ENCODE measurements around the gene RAPGEF4. TPM values are rescaled to one million over a fixed set of nuclear protein-coding genes. Genes with fewer than 3 reads are reported as not detected.

RAPGEF4 gene
- total and polyA plus RNA-seq, 2 of the 8 experiments (the other 6 are each of a cell fraction or from before 2014, with no cell fraction given) = 1.2 to 2.6 TPM

DNA sequence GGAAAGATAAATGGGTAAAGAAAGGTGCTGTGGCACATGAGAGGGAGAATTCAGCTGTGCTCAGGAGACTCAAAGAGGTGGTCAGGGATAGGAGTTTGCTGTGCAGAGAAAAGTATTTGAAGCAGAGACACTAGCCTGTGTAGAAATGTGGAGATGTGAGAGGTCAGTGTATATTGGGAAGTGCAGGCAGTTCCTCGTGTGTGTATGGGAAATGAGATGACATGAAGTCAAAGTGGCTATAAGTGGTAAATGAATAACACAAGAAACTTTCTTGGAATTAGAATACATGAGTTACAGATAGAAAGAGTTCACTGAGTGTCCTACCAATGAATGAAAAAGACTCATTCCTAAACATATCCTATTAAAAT lies 351.6 kb downstream of the RAPGEF4 start:
- H2BK15ac ChIP-seq (ENCODE audit: low read length) = no peak overlapping the region
- H3K4me1 ChIP-seq (replicated peaks in 1 of 4; ENCODE audit: control insufficient read depth in 3 of 4, insufficient read depth in 4 of 4, low read length in 3 of 4) = peaks cover 0 to 4% (median 0%) of the 10 kb centered on the region in 4 experiments; a peak in 2 of 7 replicates
- H3K4me2 ChIP-seq (ENCODE audit: insufficient read depth in 1 of 2, low read depth in 2 of 2, low read length in 2 of 2) = no peak overlapping the region
- FAIRE-seq (no peak), DNase-seq (ENCODE audit: low read depth in 1 of 2, low spot score in 2 of 2) (no peak)
- H3K27me3 ChIP-seq (replicated peaks in 1 of 4; ENCODE audit: control insufficient read depth in 3 of 4, extremely low read depth in 1 of 4, insufficient read depth in 3 of 4, low read length in 3 of 4) = no peaks in the 10 kb centered on the region
- 71% methylated on average over 1 of the region's 1 CpG; no CpG with 5 or more reads in 1 of the 2 experiments for WGBS, 2 experiments (ENCODE audit: extremely low coverage in 1 of 2, insufficient coverage in 1 of 2, insufficient read length in 1 of 2, insufficient replicate concordance in 2 of 2, low coverage in 1 of 2, low lambda C conversion rate in 2 of 2, missing lambda C conversion rate in 1 of 2)
- H3K9ac ChIP-seq (replicated peaks in 1 of 4; ENCODE audit: extremely low read depth in 1 of 4, low read depth in 3 of 4, low read length in 3 of 4) = no peak overlapping the region
- H3K79me2 ChIP-seq (ENCODE audit: control insufficient read depth in 1 of 2, insufficient read depth in 2 of 2, low read length in 2 of 2) = no peaks in the 10 kb centered on the region
- H3K36me3 ChIP-seq (ENCODE audit: control insufficient read depth in 2 of 4, insufficient read depth in 4 of 4, low read length in 3 of 4) = no peaks in the 10 kb centered on the region
- H3K4ac ChIP-seq (replicated peaks; ENCODE audit: insufficient read length, low read depth, low read length) = no peak overlapping the region
- TF ChIP-seq SIN3A (conservative IDR thresholded peaks at IDR 0.05 in 1 of 2, IDR thresholded peaks at IDR 0.05 in 1 of 2; ENCODE audit: low read depth in 1 of 2, low read length in 2 of 2) (no peak), EGR1 (IDR thresholded peaks at IDR 0.05; ENCODE audit: borderline replicate concordance, low read depth, low read length) (no peak), RBBP5 (IDR thresholded peaks at IDR 0.05; ENCODE audit: borderline replicate concordance, low read depth, low read length) (no peak), RXRA (IDR thresholded peaks at IDR 0.05; ENCODE audit: insufficient read depth, low read depth, low read length) (no peak), RAD21 (IDR thresholded peaks at IDR 0.05 in 1 of 2, conservative IDR thresholded peaks at IDR 0.05 in 1 of 2; ENCODE audit: low read depth in 2 of 2, low read length in 2 of 2) (no peak), GTF2F1 (IDR thresholded peaks at IDR 0.05; ENCODE audit: borderline replicate concordance, low read depth, low read length) (no peak), CHD2 (IDR thresholded peaks at IDR 0.05; ENCODE audit: low read length) (no peak), CBX5 (IDR thresholded peaks at IDR 0.05; ENCODE audit: low read depth, low read length) (no peak), YY1 (IDR thresholded peaks at IDR 0.05; ENCODE audit: low read depth, low read length) (no peak), KDM1A (IDR thresholded peaks at IDR 0.05; ENCODE audit: borderline replicate concordance, low read length) (no peak)
- no peak overlapping the region for H2BK120ac ChIP-seq (replicated peaks; ENCODE audit: low read depth, low read length)
- H4K5ac ChIP-seq (ENCODE audit: insufficient read length, low read depth, low read length) = no peak overlapping the region
- POLR2A ChIA-PET (ENCODE audit: partially characterized antibody) = interaction anchor here (1.2 kb wide), 1 partner anchor 9 kb away, joined by 3 read pairs; no protein-coding TSS in a partner anchor
- no peak overlapping the region for H3K56ac ChIP-seq (replicated peaks; ENCODE audit: insufficient read length, low read depth, low read length)
- no peak overlapping the region for H2BK5ac ChIP-seq (ENCODE audit: low read depth, low read length)
- no peak overlapping the region for H3K4me3 ChIP-seq (ENCODE audit: extremely low read depth in 1 of 4, insufficient read depth in 2 of 4, low read depth in 3 of 4, low read length in 4 of 4)
- H3K9me3 ChIP-seq (ENCODE audit: insufficient read depth in 2 of 2, low read depth in 1 of 2, low read length in 1 of 2) = no peaks in the 10 kb centered on the region
- H2BK12ac ChIP-seq (ENCODE audit: low read depth, low read length) = no peak overlapping the region
- H2BK20ac ChIP-seq (ENCODE audit: low read length) = no peak overlapping the region
- no peak overlapping the region for H3K18ac ChIP-seq (ENCODE audit: extremely low read depth, low read length)
- no peak overlapping the region for H2AFZ ChIP-seq (ENCODE audit: low read length)
- no peak overlapping the region for H2AK5ac ChIP-seq (ENCODE audit: low read depth, low read length)
- H3K23ac ChIP-seq (ENCODE audit: insufficient read length) = peak overlapping the region; percentile 57
- no peaks in the 10 kb centered on the region for H3K23me2 ChIP-seq (ENCODE audit: low read depth, low read length)
- H3K79me1 ChIP-seq (ENCODE audit: low read depth, low read length) = no peaks in the 10 kb centered on the region
- no peaks in the 10 kb centered on the region for H4K20me1 ChIP-seq (replicated peaks in 1 of 2; ENCODE audit: control insufficient read depth in 1 of 2, insufficient read depth in 2 of 2, low read length in 2 of 2)
- peak overlapping the region; percentile 12 for H4K91ac ChIP-seq (replicated peaks; ENCODE audit: insufficient read length, low read length)
- no peak overlapping the region for H3K14ac ChIP-seq (ENCODE audit: insufficient read length)
- no peak overlapping the region for H3K27ac ChIP-seq (ENCODE audit: low read depth, low read length)
- CTCF ChIA-PET (ENCODE audit: partially characterized antibody) = interaction anchor here (1.8 kb wide), 1 partner anchor 9 kb away, joined by 4 read pairs; no protein-coding TSS in a partner anchor
- no peak overlapping the region for H4K8ac ChIP-seq (ENCODE audit: extremely low read depth, insufficient read depth, low read length)

Measured in H1 (cell line).